Glomerular visceral epithelial cell (primary cell): ENCODE measurements around the gene LAIR1.

Source experiments
- DNase-seq: peaks from one replicate; pipeline ENCODE4 v3.0.0-alpha.2; 2016; ENCODE audit errors: extremely low spot score

Gene LAIR1

GRCh38 chr19:54317965-54318240 lies 46.8 kb downstream of the LAIR1 start:
- DNase-seq: no peak

GRCh38 chr19:54317108-54317964 lies 47.4 kb downstream of the LAIR1 start:
- no peak for DNase-seq

- no peak for DNase-seq
Observed at GRCh38 chr19:54316746-54317107, 48.0 kb downstream of the LAIR1 start.

- no peak for DNase-seq
Observed at GRCh38 chr19:54315956-54316355, 48.8 kb downstream of the LAIR1 start.

- no peak for DNase-seq
Observed at GRCh38 chr19:54312436-54313377, 52.0 kb downstream of the LAIR1 start, which contains the start of gene LILRA5. LILRA5 (minus strand) TSS chr19:54313166; CDS start chr19:54313019, 147 bp downstream.

GRCh38 chr19:54312011-54312410 lies 52.7 kb downstream of the LAIR1 start:
- DNase-seq: no peak

GRCh38 chr19:54311486-54311885 lies 53.2 kb downstream of the LAIR1 start:
- DNase-seq: no peak

- DNase-seq: no peak
Observed at GRCh38 chr19:54310543-54310942, 54.2 kb downstream of the LAIR1 start.

GRCh38 chr19:54309811-54310210 lies 54.9 kb downstream of the LAIR1 start:
- DNase-seq: no peak

GRCh38 chr19:54307389-54308020 lies 57.2 kb downstream of the LAIR1 start:
- no peak for DNase-seq

- DNase-seq: no peak
Observed at GRCh38 chr19:54305141-54305540, 59.6 kb downstream of the LAIR1 start.

- no peak for DNase-seq
Observed at GRCh38 chr19:54302257-54302656, 62.5 kb downstream of the LAIR1 start.
